Glutamatergic neuron (in vitro differentiated cells): Measurements from ENCODE around the gene KRTAP10-9. TPM values are rescaled to one million over a fixed set of nuclear protein-coding genes. Genes with fewer than 3 reads are reported as not detected.

Experiments used
- DNase-seq: peaks from one replicate; pipeline ENCODE4 v3.0.0; 2022
- H3K27ac Mint-ChIP-seq: one replicate; pipeline ENCODE4 v1.8.0; 2020; ENCODE audit warnings: mild to moderate bottlenecking, mixed read lengths, inconsistent platforms; ENCODE audit not compliant: unreplicated experiment
- H3K27me3 Mint-ChIP-seq: one replicate; pipeline ENCODE4 v1.8.0; 2020; ENCODE audit warnings: mild to moderate bottlenecking, moderate library complexity, mixed read lengths, inconsistent platforms; ENCODE audit not compliant: unreplicated experiment
- H3K36me3 Mint-ChIP-seq: one replicate; pipeline ENCODE4 v1.8.0; 2020; ENCODE audit warnings: mild to moderate bottlenecking, mixed read lengths, inconsistent platforms; ENCODE audit not compliant: unreplicated experiment
- H3K4me1 Mint-ChIP-seq: one replicate; pipeline ENCODE4 v1.8.0; 2020; ENCODE audit warnings: mild to moderate bottlenecking, low read depth, mixed read lengths, inconsistent platforms; ENCODE audit not compliant: unreplicated experiment
- H3K4me3 Mint-ChIP-seq: one replicate; pipeline ENCODE4 v1.8.0; 2020; ENCODE audit warnings: mild to moderate bottlenecking, mixed read lengths, inconsistent platforms; ENCODE audit not compliant: unreplicated experiment
- H3K9me3 Mint-ChIP-seq: one replicate; pipeline ENCODE4 v1.8.0; 2020; ENCODE audit warnings: mild to moderate bottlenecking, moderate library complexity, mixed read lengths, inconsistent platforms; ENCODE audit not compliant: unreplicated experiment
- CTCF ChIP-seq: fragments of 200-600 bp; sonication (generic); IDR thresholded peaks from one replicate; pipeline ENCODE4 v1.5.0; 2021; ENCODE audit not compliant: partially characterized antibody, unreplicated experiment
- total RNA-seq: library from RNA; stranded (reverse); fragmentation: NEBNext Ultra II Directional; extraction: Animal tissue kit (Norgen Biotek cat#: 25700); gene quantifications from one replicate; pipeline ENCODE4 v1.2.1, GENCODE V29; 2021; ENCODE audit not compliant: unreplicated experiment

The KRTAP10-9 gene
- total RNA-seq, 1 donor from 2014 or later: not detected

DNA sequence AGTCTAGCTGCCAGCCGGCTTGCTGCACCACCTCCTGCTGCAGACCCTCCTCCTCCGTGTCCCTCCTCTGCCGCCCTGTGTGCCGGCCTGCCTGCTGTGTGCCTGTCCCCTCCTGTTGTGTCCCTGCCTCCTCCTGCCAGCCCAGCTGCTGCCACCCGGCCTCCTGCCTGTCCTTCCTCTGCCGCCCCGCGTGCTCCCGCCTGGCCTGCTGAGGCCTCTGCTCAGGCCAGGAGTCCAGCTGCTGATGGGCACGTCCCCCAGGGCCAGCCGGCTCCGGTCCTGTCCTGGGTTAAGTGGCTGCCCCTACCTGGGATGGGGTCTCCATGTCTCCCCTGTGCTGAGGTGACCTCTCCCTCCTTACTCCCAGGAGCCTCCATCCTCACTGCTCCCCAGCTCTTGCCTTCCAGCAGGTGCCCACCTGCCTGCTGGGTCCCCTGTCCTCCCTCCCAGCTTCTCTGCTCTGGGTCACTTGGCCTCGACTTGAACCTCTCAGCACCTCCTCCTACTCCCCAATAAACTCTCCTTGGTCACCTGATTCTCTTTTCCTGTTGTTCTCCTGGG is 14.1 kb upstream of the KRTAP10-9 start:
- H3K9me3 Mint-ChIP-seq: peaks cover 18% of the 10 kb centered on the region
- peaks cover 9% of the 10 kb centered on the region for H3K27me3 Mint-ChIP-seq
- H3K36me3 Mint-ChIP-seq: peaks cover 31% of the 10 kb centered on the region
- DNase-seq: no peak
- no peak for TF ChIP-seq CTCF
- H3K4me1 Mint-ChIP-seq: peaks cover 10% of the 10 kb centered on the region
- H3K27ac Mint-ChIP-seq: no peak overlapping the region
- H3K4me3 Mint-ChIP-seq: no peak overlapping the region

GRCh38 chr21:44613386-44614155 is 13.3 kb upstream of the KRTAP10-9 start:
- Mint-ChIP-seq H3K27ac (no peak overlapping the region), H3K36me3 (peaks cover 28% of the 10 kb centered on the region), H3K4me1 (peaks cover 10% of the 10 kb centered on the region), H3K9me3 (peaks cover 18% of the 10 kb centered on the region), H3K27me3 (peaks cover 9% of the 10 kb centered on the region), H3K4me3 (no peak overlapping the region)
- DNase-seq: no peak
- TF ChIP-seq CTCF: no peak

DNA sequence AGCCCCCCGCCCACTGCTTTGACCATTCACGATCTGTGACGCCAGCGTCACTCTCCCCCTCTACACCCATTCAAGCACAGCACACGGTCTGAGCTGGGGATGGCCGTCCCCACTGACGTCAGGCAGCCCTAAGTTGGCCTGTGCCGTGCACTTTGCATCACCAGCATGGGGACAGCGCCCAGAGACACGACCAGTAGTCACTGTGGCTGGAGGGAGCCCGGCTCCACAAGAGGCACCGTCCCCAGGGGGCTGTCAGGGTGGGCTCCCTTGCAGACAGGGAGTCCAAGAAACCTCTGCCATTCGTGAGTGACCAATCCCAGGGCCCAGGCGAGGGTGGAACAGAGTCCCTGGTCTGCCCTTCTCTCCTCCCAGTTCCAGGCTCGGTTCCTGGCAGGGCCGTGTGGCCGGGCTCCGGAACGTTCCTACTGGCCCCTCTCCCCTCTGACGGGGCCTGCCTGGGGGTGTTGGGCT is 12.7 kb upstream of the KRTAP10-9 start:
- peaks cover 9% of the 10 kb centered on the region for H3K27me3 Mint-ChIP-seq
- DNase-seq: no peak
- H3K36me3 Mint-ChIP-seq: peaks cover 24% of the 10 kb centered on the region
- no peak overlapping the region for H3K27ac Mint-ChIP-seq
- H3K4me3 Mint-ChIP-seq: no peak overlapping the region
- peaks cover 10% of the 10 kb centered on the region for H3K4me1 Mint-ChIP-seq
- TF ChIP-seq CTCF: no peak
- H3K9me3 Mint-ChIP-seq: peaks cover 18% of the 10 kb centered on the region

- peaks cover 21% of the 10 kb centered on the region for H3K9me3 Mint-ChIP-seq
- peaks cover 9% of the 10 kb centered on the region for H3K27me3 Mint-ChIP-seq
- DNase-seq: no peak
- no peak for TF ChIP-seq CTCF
- H3K4me1 Mint-ChIP-seq: peaks cover 10% of the 10 kb centered on the region
- H3K27ac Mint-ChIP-seq: no peak overlapping the region
- peaks cover 24% of the 10 kb centered on the region for H3K36me3 Mint-ChIP-seq
- no peak overlapping the region for H3K4me3 Mint-ChIP-seq
Observed at GRCh38 chr21:44614961-44615391, 11.9 kb upstream of the KRTAP10-9 start.

GRCh38 chr21:44615466-44615865 is 11.4 kb upstream of the KRTAP10-9 start:
- Mint-ChIP-seq H3K36me3 (peaks cover 26% of the 10 kb centered on the region), H3K27me3 (peaks cover 9% of the 10 kb centered on the region), H3K27ac (no peak overlapping the region), H3K4me3 (no peak overlapping the region), H3K9me3 (peaks cover 21% of the 10 kb centered on the region), H3K4me1 (peaks cover 10% of the 10 kb centered on the region)
- no peak for DNase-seq
- TF ChIP-seq CTCF: no peak
